ENCODE measurements around the gene MIPOL1. TPM values are rescaled to one million over a fixed set of nuclear protein-coding genes. Genes with fewer than 3 reads are reported as not detected.

Gene MIPOL1
- total and polyA plus RNA-seq, 2 of the 4 experiments (the other 2 are of a cell fraction), result 2.7 to 5.9 TPM

- no peak overlapping the region for H3K56ac ChIP-seq (ENCODE audit: extremely low read depth, insufficient read depth, low read length)
- ATAC-seq (ENCODE audit: low read depth), result no peak
- dilution Hi-C loops (cut with HindIII; ENCODE audit: low sequenced_read_pairs, unreplicated experiment) (no loop called here), intact Hi-C loops (cut with micrococcal nuclease) (no loop called here), in situ Hi-C loops (cut with MboI; ENCODE audit: low sequenced_read_pairs) (no loop called here)
- H3K4ac ChIP-seq (ENCODE audit: low read depth, low read length), result no peak overlapping the region
- H4K20me1 ChIP-seq (ENCODE audit: insufficient read depth, low read length), result no peaks in the 10 kb centered on the region; the same call in 1 of the 2 replicates
- H2AK5ac ChIP-seq (ENCODE audit: low read depth, low read length), result no peak overlapping the region
- ChIA-PET POLR2A (ENCODE audit: unreplicated experiment) (no interaction called here), CTCF (interaction anchor here (0.5 kb wide), 1 partner anchor 208 kb away, joined by 3 read pairs; no protein-coding TSS in a partner anchor)
- no peak for DNase-seq
- H2AK9ac ChIP-seq (replicated peaks; ENCODE audit: low read depth, low read length, poor library complexity), result no peak overlapping the region
- H3K79me1 ChIP-seq (ENCODE audit: low read depth in 1 of 2, low read length in 2 of 2), result no peaks in the 10 kb centered on the region
- H3K9ac ChIP-seq (ENCODE audit: low read depth, low read length), result no peak overlapping the region
- H3K4me1 ChIP-seq (ENCODE audit: control insufficient read depth, insufficient read depth, low read length), result peaks cover 3% of the 10 kb centered on the region; the same call in 1 of the 2 replicates
- no peak overlapping the region for H4K91ac ChIP-seq (ENCODE audit: insufficient read depth, low read depth, low read length)
- H4K8ac ChIP-seq (ENCODE audit: low read depth in 2 of 2, low read length in 2 of 2), result no peak overlapping the region
- H4K5ac ChIP-seq (ENCODE audit: low read depth, low read length), result no peak overlapping the region
- H2BK5ac ChIP-seq (ENCODE audit: low read depth, low read length, poor library complexity, severe bottlenecking), result no peak overlapping the region
- no peak overlapping the region for H2BK15ac ChIP-seq (ENCODE audit: low read depth, low read length)
- H3K27ac ChIP-seq (ENCODE audit: insufficient read depth, low read length), result no peak overlapping the region
- H3K4me2 ChIP-seq (ENCODE audit: low read depth, low read length), result no peak overlapping the region
- peaks cover 18% of the 10 kb centered on the region; the same call in 1 of the 2 replicates for H3K9me3 ChIP-seq (ENCODE audit: control insufficient read depth, insufficient read depth, low read length)
- H3K36me3 ChIP-seq (ENCODE audit: control insufficient read depth, insufficient read depth, low read length), result no peaks in the 10 kb centered on the region
- H2BK20ac ChIP-seq (ENCODE audit: low read depth, low read length), result no peak overlapping the region
- H3K4me3 ChIP-seq (ENCODE audit: insufficient read depth, low read depth, low read length), result no peak overlapping the region
- no peak overlapping the region for H3K14ac ChIP-seq (replicated peaks; ENCODE audit: low read depth, low read length)
- 3% methylated on average over 6 of the region's 45 CpGs; no CpG with 5 or more reads in 1 of the 2 experiments for WGBS, 2 experiments (ENCODE audit: extremely low coverage in 2 of 2, insufficient read length in 1 of 2)
- H3K9me1 ChIP-seq (ENCODE audit: insufficient read depth, low read length), result no peaks in the 10 kb centered on the region
- no peak overlapping the region for H2BK120ac ChIP-seq (ENCODE audit: low read depth, low read length)
- TF ChIP-seq BHLHE40 (IDR thresholded peaks at IDR 0.05; ENCODE audit: low read depth, low read length) (no peak), NFE2L2 (IDR thresholded peaks at IDR 0.05; ENCODE audit: low read depth, low read length) (no peak), RFX5 (IDR thresholded peaks at IDR 0.05; ENCODE audit: low read depth, low read length) (no peak), POLR2A (IDR thresholded peaks at IDR 0.05; ENCODE audit: low read depth, low read length) (no peak), RAD21 (IDR thresholded peaks at IDR 0.05; ENCODE audit: low read length) (no peak), MAFK (IDR thresholded peaks at IDR 0.05; ENCODE audit: low read depth, low read length) (no peak), MAZ (IDR thresholded peaks at IDR 0.05; ENCODE audit: borderline replicate concordance, low read depth, low read length) (no peak), FOS (IDR thresholded peaks at IDR 0.05; ENCODE audit: low read depth, low read length) (no peak), CEBPB (IDR thresholded peaks at IDR 0.05; ENCODE audit: low read depth, low read length) (no peak), RCOR1 (IDR thresholded peaks at IDR 0.05; ENCODE audit: insufficient replicate concordance, low read length) (no peak), MXI1 (IDR thresholded peaks at IDR 0.05; ENCODE audit: borderline replicate concordance, low read depth, low read length) (no peak), SMC3 (IDR thresholded peaks at IDR 0.05; ENCODE audit: low read depth, low read length) (no peak), CHD1 (IDR thresholded peaks at IDR 0.05; ENCODE audit: low read depth, low read length) (no peak), USF2 (IDR thresholded peaks at IDR 0.05; ENCODE audit: low read depth, low read length) (no peak), CTCF (conservative IDR thresholded peaks at IDR 0.05; ENCODE audit: low read depth, low read length) (no peak), ELK1 (IDR thresholded peaks at IDR 0.05; ENCODE audit: borderline replicate concordance, low read depth, low read length) (no peak)
- peaks cover 72% of the 10 kb centered on the region for H3K27me3 ChIP-seq (ENCODE audit: control insufficient read depth, insufficient read depth, low read length)
- BruUV-seq (replicated peaks), result no TSS peak
- no peak overlapping the region for H3K18ac ChIP-seq (ENCODE audit: low read depth, low read length)
- H2AFZ ChIP-seq (replicated peaks; ENCODE audit: low read length, poor library complexity), result no peak overlapping the region
- H3K23ac ChIP-seq (ENCODE audit: low read depth, low read length), result 0 out of 2 replicates have a peak overlapping the region, but pooled peaks have one; percentile 48
Measured at GRCh38 chr14:37591311-37591940, 393.7 kb downstream of the MIPOL1 start.
